ENCODE results near the gene ARHGEF39.

Gene ARHGEF39

GRCh38 chr9:35691334-35691650 is 26.3 kb upstream of the ARHGEF39 start:
- no peak for DNase-seq (ENCODE audit: low spot score)

DNA sequence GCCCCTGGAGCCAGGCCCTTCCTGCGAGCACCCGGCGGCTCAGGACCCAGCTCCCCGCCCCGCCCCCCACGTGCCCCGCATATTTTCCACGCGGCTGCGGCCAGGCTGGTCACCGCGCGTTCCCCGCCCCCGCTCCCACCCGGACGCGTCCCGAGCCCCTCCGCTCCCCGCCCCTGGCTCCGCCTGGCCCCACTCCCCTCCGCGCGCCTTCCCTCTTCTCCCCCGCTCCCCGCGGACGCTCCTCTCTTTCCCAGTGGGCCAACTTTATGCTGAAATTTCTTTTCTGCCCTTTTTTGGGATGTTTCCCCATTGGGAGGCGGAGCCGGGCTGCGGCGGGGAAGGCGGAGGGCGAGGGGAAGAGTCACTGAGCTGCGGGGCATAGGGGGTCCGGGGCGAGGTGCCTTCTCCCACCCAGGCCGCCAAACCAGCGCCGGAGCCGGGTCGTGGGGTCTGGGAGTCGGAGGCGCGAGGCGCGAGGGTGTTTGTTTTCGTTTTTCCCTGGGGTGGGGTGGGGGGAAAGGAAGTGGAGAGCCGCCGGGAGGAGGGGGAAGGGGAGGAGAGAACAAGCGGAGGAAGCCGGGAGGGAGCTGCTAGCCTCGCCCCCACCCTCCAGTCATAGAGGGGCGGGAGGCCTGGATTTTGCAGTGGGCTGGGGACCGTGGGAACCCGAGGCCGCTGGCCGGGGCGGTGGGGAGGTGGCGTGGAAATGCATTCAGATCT is 25.8 kb upstream of the ARHGEF39 start:
- DNase-seq (ENCODE audit: low spot score) = peak; percentile 19

GRCh38 chr9:35690294-35690613 is 25.3 kb upstream of the ARHGEF39 start:
- DNase-seq (ENCODE audit: low spot score) = no peak

DNA sequence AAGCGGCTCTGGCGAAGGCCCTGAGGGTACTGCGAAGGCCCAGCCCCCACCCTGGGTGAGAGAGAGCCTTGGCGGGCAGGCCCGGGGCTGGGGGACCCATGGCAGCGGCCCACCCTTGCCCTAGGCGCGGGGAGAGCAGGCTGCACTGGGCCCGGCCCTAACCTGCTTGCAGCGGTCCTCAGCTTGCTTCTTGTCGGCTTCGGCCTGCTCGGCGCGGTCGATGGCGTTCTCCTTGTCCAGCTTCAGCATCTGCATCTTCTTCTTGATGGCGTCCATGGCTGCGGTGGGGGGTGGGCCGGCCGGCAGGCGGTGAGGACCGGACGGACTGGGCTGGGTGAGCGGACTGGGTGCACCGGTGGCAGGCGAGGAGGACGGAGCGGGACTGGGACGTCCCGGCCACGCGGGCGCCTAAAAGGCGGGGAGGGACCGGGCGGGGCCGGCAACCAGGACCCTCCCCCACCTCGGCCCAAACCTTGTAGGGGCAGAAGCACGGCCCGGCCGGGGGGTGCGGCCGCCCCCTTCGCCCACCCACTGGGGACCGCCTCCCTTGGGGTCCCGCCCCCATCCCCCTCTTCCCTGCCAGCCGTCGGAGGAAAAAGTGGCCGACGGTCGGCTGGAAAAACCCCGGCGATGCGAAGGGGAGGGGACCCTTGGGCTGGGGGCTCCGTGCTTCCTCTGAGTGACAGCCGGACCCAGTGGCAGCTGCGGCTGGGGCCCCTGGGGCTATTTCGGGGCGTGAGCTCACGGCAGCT is 24.7 kb upstream of the ARHGEF39 start, which contains the start of gene TPM2:
TPM2 (minus strand) TSS at position 384 of the 752 bp plus-strand sequence; CDS start at position 276, 108 bp downstream.
- no peak for DNase-seq (ENCODE audit: low spot score)

- peak; percentile 21 for DNase-seq (ENCODE audit: low spot score)
Observed at GRCh38 chr9:35688558-35689541, 23.9 kb upstream of the ARHGEF39 start.

DNA sequence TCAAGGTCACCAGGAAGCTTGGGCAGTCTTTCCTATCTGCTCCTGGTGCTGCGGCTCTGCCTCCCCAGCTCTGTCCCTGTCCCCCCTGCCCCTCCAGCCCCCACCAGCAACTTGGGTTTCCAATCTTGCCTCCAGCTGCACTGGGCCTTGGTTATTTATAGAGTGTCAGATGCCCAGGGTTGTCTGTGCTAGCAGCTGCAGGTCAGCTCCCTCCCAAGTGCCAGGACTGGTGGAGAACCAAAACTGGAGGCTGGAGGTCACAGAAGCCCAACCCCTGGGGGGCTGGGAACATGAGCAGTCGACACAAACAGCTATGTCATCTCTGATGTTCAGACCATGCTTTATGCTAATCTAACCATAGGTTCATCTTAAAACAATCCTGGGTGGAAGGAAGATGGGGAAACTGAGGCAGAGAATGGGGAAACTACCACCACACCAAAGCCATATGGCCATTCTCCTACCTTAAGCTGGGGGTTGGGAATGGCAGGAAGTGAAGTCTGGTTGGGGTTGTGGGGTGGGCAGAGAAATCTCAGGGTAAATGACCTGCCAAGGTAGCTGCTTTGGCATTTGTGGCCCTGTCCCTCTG is 23.1 kb upstream of the ARHGEF39 start:
- DNase-seq (ENCODE audit: low spot score) = no peak

DNA sequence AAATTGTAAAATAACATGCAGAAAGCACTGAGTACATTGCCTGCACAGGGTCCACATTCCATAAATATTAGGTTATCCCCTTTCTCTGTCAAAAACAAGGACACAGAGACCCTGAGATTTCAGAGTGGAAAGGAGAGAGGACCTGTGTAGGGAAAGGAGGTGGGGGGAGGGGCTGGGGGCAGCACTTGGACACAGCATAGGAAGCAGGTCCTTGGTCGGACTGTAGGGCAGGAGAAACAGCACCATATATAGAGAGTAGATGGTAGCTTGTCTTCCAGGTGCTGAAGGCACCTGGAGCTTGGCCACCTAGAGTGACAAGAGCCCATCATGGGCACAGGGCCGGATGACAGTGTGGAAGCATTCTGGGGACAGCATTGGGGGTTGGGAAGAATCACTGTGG is 22.3 kb upstream of the ARHGEF39 start:
- no peak for DNase-seq (ENCODE audit: low spot score)

DNA sequence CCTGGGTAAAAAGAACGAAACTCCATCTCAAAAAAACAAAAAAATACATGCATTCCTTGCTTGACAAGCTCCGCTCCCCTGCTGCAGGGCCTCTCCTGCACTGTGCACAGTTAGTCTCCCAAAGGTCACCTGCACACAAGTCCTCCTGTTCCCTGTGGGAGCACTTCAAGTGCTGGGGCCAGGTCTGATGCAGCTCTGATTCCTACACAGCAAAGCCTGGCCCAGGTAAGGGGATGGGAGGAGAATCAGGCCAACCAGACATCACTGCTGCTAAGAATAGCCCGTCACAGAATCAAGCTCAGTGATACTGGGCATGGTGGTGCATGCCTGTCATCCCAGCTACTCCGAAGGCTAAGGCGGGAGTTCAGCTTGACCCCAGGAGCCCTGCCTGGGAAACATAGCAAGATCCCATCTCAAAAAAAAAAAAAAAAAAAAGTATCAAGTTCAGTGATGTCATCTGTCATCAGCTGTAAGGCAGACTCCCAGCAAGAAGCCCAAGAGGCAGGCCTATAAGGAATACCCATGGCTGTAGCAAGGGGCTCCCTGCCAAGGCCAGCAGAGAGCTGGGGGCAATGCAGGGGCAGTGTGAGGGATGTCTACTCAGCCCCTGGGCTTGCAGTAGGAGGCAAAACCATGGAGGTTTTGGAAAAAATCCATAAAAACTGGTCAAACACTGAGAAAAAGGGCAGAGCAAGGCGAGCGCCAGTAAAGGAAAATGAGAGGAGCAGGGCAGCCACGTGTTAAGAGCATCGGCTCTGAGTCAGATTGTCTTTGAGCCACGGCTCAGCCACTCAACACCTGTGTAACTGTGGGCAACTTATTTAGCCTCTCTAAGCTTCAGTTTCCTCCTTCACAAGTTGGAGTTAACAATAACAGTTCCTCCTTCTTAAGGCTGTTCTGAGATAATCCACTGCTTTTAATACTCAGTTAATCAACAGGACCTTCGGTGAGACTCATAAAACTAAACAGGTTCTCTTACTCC is 21.5 kb upstream of the ARHGEF39 start:
- no peak for DNase-seq (ENCODE audit: low spot score)

DNA sequence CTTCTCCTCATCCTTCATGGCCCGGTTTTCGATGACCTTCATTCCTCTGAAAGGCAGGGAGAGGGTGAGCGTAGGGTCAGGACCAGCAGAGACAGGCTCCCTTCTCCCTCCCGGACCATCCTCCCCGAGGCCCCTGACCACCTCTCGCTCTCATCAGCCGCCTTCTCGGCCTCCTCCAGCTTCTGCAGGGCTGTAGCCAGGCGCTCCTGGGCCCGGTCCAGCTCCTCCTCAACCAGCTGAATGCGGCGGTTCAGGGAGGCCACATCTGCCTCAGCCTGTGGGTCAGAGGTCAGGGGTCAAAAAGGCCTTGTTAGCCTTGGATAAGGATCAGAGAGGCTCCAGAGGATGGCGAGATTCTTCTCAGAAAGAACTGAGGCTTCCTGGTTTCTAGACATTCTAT is 20.5 kb upstream of the ARHGEF39 start:
- no peak for DNase-seq (ENCODE audit: low spot score)

GRCh38 chr9:35684921-35685320 is 19.9 kb upstream of the ARHGEF39 start:
- no peak for DNase-seq (ENCODE audit: low spot score)

DNA sequence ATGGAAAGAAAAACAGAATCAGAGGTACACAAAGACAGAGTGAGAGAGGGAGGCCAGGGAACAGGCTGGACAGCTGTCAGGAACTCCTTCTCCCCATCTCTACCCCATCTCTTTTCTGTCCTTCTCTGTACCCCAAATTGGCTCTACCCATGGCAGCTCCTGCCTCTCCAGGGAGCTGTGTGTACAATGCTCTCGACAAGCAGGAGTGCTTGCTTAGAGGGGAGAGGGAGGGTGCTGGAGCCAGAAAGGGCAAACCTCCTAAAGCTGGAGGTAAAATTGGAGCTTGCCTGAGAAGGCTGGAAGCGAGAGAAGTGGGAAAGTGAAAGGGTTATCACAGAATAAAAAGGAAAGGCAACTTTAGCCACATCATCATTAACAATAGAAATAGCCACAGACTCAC is 18.3 kb upstream of the ARHGEF39 start:
- DNase-seq (ENCODE audit: low spot score) = no peak

- no peak for DNase-seq (ENCODE audit: low spot score)
Observed at GRCh38 chr9:35682520-35683315, 17.7 kb upstream of the ARHGEF39 start.

GRCh38 chr9:35682051-35682450 is 17.1 kb upstream of the ARHGEF39 start:
- DNase-seq (ENCODE audit: low spot score) = no peak

- DNase-seq (ENCODE audit: low spot score) = no peak
Observed at GRCh38 chr9:35681341-35682002, 16.5 kb upstream of the ARHGEF39 start.

GRCh38 chr9:35680331-35681105 is 15.5 kb upstream of the ARHGEF39 start:
- no peak for DNase-seq (ENCODE audit: low spot score)

DNA sequence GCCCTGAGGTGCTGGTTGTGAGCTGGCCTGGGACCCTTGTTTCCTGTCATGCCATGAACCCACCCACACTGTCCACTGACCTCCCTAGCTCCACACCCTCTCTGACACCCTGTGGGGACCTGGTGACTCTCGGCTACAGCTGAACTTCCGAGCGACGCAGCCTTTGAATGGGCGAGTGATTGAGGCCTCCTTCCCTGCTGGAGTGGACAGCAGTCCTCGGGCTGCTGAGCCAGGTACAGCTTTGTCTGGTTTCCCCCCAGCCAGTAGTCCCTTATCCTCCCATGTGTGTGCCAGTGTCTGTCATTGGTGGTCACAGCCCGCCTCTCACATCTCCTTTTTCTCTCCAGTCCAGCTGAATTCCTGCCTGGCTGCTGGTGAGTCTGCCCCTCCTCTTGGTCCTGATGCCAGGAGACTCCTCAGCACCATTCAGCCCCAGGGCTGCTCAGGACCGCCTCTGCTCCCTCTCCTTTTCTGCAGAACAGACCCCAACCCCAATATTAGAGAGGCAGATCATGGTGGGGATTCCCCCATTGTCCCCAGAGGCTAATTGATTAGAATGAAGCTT is 14.9 kb upstream of the ARHGEF39 start:
- DNase-seq (ENCODE audit: low spot score) = no peak

- no peak for DNase-seq (ENCODE audit: low spot score)
Observed at GRCh38 chr9:35679091-35679490, 14.1 kb upstream of the ARHGEF39 start.

- no peak for DNase-seq (ENCODE audit: low spot score)
Observed at GRCh38 chr9:35675732-35676392, 10.9 kb upstream of the ARHGEF39 start.
